ENCODE data around the gene TEAD4. TPM values are rescaled to one million over a fixed set of nuclear protein-coding genes. Genes with fewer than 3 reads are reported as not detected.

The TEAD4 gene
- total and polyA plus RNA-seq, 2 donors (not counting 1 experiment from before 2014, with no cell fraction given), result not detected

DNA sequence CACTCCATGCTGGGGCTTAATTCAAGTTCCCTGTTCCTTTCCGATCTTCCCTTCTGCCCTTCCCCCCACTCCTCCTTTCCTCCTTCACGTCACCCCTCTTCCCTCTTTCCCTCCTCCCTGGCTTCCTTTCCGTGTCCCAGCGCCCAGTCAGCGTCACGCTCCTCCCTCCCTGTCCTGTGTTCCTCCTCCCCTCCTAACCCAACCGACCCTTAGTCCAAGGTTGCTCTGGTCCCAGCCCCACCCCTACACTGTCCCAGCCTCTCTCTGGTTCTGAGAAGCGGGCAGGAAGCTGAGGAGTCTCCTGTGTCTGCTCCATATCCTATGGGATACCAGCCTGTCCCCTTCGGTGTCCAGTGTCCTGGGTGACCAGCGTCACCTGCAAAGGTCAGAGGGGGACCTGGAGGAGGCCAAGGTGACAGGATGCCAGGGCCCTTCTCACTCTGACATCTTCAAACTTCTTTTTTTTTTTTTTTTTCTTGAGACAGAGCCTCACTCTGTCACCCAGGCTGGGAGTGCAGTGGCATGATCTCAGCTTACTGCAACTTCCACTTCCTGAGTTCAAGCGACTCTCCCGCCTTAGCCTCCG lies 61.7 kb downstream of the TEAD4 start:
- Mint-ChIP-seq H3K9me3 (ENCODE audit: insufficient read depth) (no peaks in the 10 kb centered on the region), H3K27me3 (no peaks in the 10 kb centered on the region), H3K4me3 (no peak overlapping the region), H3K27ac (no peak overlapping the region), H3K4me1 (no peaks in the 10 kb centered on the region)
- ChIA-PET POLR2A (no interaction called here), CTCF (no interaction called here)
- no peaks in the 10 kb centered on the region for H3K4me1 ChIP-seq (ENCODE audit: control insufficient read depth in 2 of 2, insufficient read depth in 2 of 2, low read length in 2 of 2)
- H3K27me3 ChIP-seq (replicated peaks in 1 of 4; ENCODE audit: control extremely low read depth in 1 of 4, control insufficient read depth in 3 of 4, insufficient read depth in 4 of 4, low read length in 3 of 4), result no peaks in the 10 kb centered on the region
- H3K4me2 ChIP-seq (replicated peaks; ENCODE audit: low read depth, low read length, poor library complexity, severe bottlenecking), result no peak overlapping the region
- TF ChIP-seq, protein P1, sequence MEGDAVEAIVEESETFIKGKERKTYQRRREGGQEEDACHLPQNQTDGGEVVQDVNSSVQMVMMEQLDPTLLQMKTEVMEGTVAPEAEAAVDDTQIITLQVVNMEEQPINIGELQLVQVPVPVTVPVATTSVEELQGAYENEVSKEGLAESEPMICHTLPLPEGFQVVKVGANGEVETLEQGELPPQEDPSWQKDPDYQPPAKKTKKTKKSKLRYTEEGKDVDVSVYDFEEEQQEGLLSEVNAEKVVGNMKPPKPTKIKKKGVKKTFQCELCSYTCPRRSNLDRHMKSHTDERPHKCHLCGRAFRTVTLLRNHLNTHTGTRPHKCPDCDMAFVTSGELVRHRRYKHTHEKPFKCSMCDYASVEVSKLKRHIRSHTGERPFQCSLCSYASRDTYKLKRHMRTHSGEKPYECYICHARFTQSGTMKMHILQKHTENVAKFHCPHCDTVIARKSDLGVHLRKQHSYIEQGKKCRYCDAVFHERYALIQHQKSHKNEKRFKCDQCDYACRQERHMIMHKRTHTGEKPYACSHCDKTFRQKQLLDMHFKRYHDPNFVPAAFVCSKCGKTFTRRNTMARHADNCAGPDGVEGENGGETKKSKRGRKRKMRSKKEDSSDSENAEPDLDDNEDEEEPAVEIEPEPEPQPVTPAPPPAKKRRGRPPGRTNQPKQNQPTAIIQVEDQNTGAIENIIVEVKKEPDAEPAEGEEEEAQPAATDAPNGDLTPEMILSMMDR (IDR thresholded peaks at IDR 0.05), result no peak
- TF ChIP-seq EZH2 (IDR thresholded peaks at IDR 0.05; ENCODE audit: borderline replicate concordance, insufficient read depth, low read depth, low read length, poor library complexity, severe bottlenecking), result no peak
- WGBS (ENCODE audit: insufficient coverage), result 88% methylated on average over 8 of the region's 13 CpGs
- H3K4me3 ChIP-seq (ENCODE audit: control extremely low read depth in 1 of 5, extremely low read depth in 1 of 5, insufficient read depth in 1 of 5, low read depth in 2 of 5, low read length in 4 of 5), result no peak overlapping the region
- no peaks in the 10 kb centered on the region for H3K9me3 ChIP-seq (ENCODE audit: control extremely low read depth in 1 of 3, control insufficient read depth in 2 of 3, insufficient read depth in 1 of 3, low read length in 2 of 3)
- DNase-seq (no peak), ATAC-seq (ENCODE audit: low read depth) (no peak)
- H4K20me1 ChIP-seq (ENCODE audit: control insufficient read depth, insufficient read depth, low read length, poor library complexity, severe bottlenecking), result no peaks in the 10 kb centered on the region
- H3K9ac ChIP-seq (ENCODE audit: low read length), result no peak overlapping the region
- H3K36me3 ChIP-seq (replicated peaks in 1 of 2; ENCODE audit: control extremely low read depth in 1 of 2, control insufficient read depth in 1 of 2, extremely low read depth in 1 of 2, insufficient read depth in 2 of 2, low read length in 1 of 2), result no peaks in the 10 kb centered on the region
- no peak overlapping the region for H3K27ac ChIP-seq (ENCODE audit: low read length in 2 of 2)
- H3K79me2 ChIP-seq (ENCODE audit: control insufficient read depth, insufficient read depth, low read length), result no peaks in the 10 kb centered on the region
- H2AFZ ChIP-seq (ENCODE audit: insufficient read depth, low read depth, low read length, poor library complexity, severe bottlenecking), result no peak overlapping the region
- intact Hi-C loops (cut with micrococcal nuclease), result no loop called here

DNA sequence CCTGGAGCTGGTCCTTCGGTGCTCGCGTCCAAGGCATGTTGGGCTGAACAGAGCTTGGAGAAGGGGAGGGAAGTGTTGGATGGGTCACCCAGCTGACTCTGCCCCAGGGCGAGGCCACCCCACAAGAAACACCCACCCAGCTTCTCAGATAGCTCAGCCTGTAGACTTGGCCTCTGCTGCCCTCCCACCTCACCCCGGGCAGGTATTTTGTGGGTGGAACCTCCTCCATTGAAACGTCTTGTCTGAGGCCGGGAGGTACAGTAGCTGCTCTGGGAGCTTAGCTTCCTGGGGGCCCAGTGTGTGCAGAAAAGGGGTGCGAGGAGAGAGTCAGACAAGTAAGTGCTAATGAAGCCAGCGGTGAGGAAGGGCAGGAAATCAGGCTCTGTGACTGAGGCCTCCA lies 63.2 kb downstream of the TEAD4 start:
- no peak overlapping the region for H3K9ac ChIP-seq (ENCODE audit: low read length)
- 92% methylated on average over 5 of the region's 9 CpGs for WGBS (ENCODE audit: insufficient coverage)
- H3K27me3 ChIP-seq (replicated peaks in 1 of 4; ENCODE audit: control extremely low read depth in 1 of 4, control insufficient read depth in 3 of 4, insufficient read depth in 4 of 4, low read length in 3 of 4), result no peaks in the 10 kb centered on the region
- no peaks in the 10 kb centered on the region for H3K4me1 ChIP-seq (ENCODE audit: control insufficient read depth in 2 of 2, insufficient read depth in 2 of 2, low read length in 2 of 2)
- Mint-ChIP-seq H3K9me3 (ENCODE audit: insufficient read depth) (no peaks in the 10 kb centered on the region), H3K27ac (no peak overlapping the region), H3K4me1 (no peaks in the 10 kb centered on the region), H3K4me3 (no peak overlapping the region), H3K27me3 (no peaks in the 10 kb centered on the region)
- H2AFZ ChIP-seq (ENCODE audit: insufficient read depth, low read depth, low read length, poor library complexity, severe bottlenecking), result no peak overlapping the region
- TF ChIP-seq EZH2 (IDR thresholded peaks at IDR 0.05; ENCODE audit: borderline replicate concordance, insufficient read depth, low read depth, low read length, poor library complexity, severe bottlenecking), result no peak
- TF ChIP-seq, protein P1 (IDR thresholded peaks at IDR 0.05), result no peak
- no peak overlapping the region for H3K27ac ChIP-seq (ENCODE audit: low read length in 2 of 2)
- no peaks in the 10 kb centered on the region for H4K20me1 ChIP-seq (ENCODE audit: control insufficient read depth, insufficient read depth, low read length, poor library complexity, severe bottlenecking)
- H3K36me3 ChIP-seq (replicated peaks in 1 of 2; ENCODE audit: control extremely low read depth in 1 of 2, control insufficient read depth in 1 of 2, extremely low read depth in 1 of 2, insufficient read depth in 2 of 2, low read length in 1 of 2), result no peaks in the 10 kb centered on the region
- no peak overlapping the region for H3K4me2 ChIP-seq (replicated peaks; ENCODE audit: low read depth, low read length, poor library complexity, severe bottlenecking)
- ChIA-PET POLR2A (interaction anchor here (0.6 kb wide), 1 partner anchor 96 kb away, joined by 3 read pairs; no protein-coding TSS in a partner anchor), CTCF (interaction anchor here (1.0 kb wide), 1 partner anchor 10 kb away, joined by 3 read pairs; no protein-coding TSS in a partner anchor)
- no peak for ATAC-seq (ENCODE audit: low read depth)
- H3K9me3 ChIP-seq (ENCODE audit: control extremely low read depth in 1 of 3, control insufficient read depth in 2 of 3, insufficient read depth in 1 of 3, low read length in 2 of 3), result no peaks in the 10 kb centered on the region
- no peak for DNase-seq
- intact Hi-C loops (cut with micrococcal nuclease), result no loop called here
- H3K79me2 ChIP-seq (ENCODE audit: control insufficient read depth, insufficient read depth, low read length), result no peaks in the 10 kb centered on the region
- H3K4me3 ChIP-seq (ENCODE audit: control extremely low read depth in 1 of 5, extremely low read depth in 1 of 5, insufficient read depth in 1 of 5, low read depth in 2 of 5, low read length in 4 of 5), result no peak overlapping the region

Measured in B cell (primary cell).